ENCODE measurements around the gene ERCC5.

The ERCC5 gene

GRCh38 chr13:102881819-102882686, 36.2 kb downstream of the ERCC5 start:
- DNase-seq (ENCODE audit: low read depth): no peak

- DNase-seq (ENCODE audit: low read depth): no peak
These were observed 46.7 kb downstream of the ERCC5 start for GRCh38 chr13:102892503-102892902.

- no peak for DNase-seq (ENCODE audit: low read depth)
These were observed 51.7 kb downstream of the ERCC5 start for GRCh38 chr13:102897371-102898138.

- DNase-seq (ENCODE audit: low read depth): no peak
These were observed 54.4 kb downstream of the ERCC5 start for GRCh38 chr13:102900193-102900608.

GRCh38 chr13:102901056-102901455, 55.2 kb downstream of the ERCC5 start:
- no peak for DNase-seq (ENCODE audit: low read depth)

- DNase-seq (ENCODE audit: low read depth): no peak
These were observed 55.9 kb downstream of the ERCC5 start for GRCh38 chr13:102901615-102902305.

- no peak for DNase-seq (ENCODE audit: low read depth)
These were observed 57.0 kb downstream of the ERCC5 start for GRCh38 chr13:102902789-102903347.

- no peak for DNase-seq (ENCODE audit: low read depth)
These were observed 58.0 kb downstream of the ERCC5 start for GRCh38 chr13:102903659-102904407.

GRCh38 chr13:102904408-102904862, 58.6 kb downstream of the ERCC5 start:
- no peak for DNase-seq (ENCODE audit: low read depth)

- no peak for DNase-seq (ENCODE audit: low read depth)
These were observed 60.3 kb downstream of the ERCC5 start for GRCh38 chr13:102905905-102906771.

- no peak for DNase-seq (ENCODE audit: low read depth)
These were observed 61.4 kb downstream of the ERCC5 start for GRCh38 chr13:102907016-102907756.

- DNase-seq (ENCODE audit: low read depth): no peak
These were observed 62.2 kb downstream of the ERCC5 start for GRCh38 chr13:102907886-102908515.

GRCh38 chr13:102909971-102910370, 64.1 kb downstream of the ERCC5 start:
- DNase-seq (ENCODE audit: low read depth): no peak

- no peak for DNase-seq (ENCODE audit: low read depth)
These were observed 65.5 kb downstream of the ERCC5 start for GRCh38 chr13:102911336-102911735.

GRCh38 chr13:102912599-102912998, 66.8 kb downstream of the ERCC5 start:
- DNase-seq (ENCODE audit: low read depth): no peak

- no peak for DNase-seq (ENCODE audit: low read depth)
These were observed 68.1 kb downstream of the ERCC5 start for GRCh38 chr13:102913914-102914313.

- no peak for DNase-seq (ENCODE audit: low read depth)
These were observed 68.6 kb downstream of the ERCC5 start for GRCh38 chr13:102914339-102914930.

- no peak for DNase-seq (ENCODE audit: low read depth)
These were observed 69.6 kb downstream of the ERCC5 start for GRCh38 chr13:102915393-102915930.

Measured in HS-27A (cell line).